ENCODE measurements around the gene PLA2G2A.
"Not testable (repeated sequence)": the region's sequence is repeated elsewhere in the genome, so short reads cannot be mapped to it uniquely, and the experiment has no call there.

The PLA2G2A gene, protein sequence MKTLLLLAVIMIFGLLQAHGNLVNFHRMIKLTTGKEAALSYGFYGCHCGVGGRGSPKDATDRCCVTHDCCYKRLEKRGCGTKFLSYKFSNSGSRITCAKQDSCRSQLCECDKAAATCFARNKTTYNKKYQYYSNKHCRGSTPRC

DNA sequence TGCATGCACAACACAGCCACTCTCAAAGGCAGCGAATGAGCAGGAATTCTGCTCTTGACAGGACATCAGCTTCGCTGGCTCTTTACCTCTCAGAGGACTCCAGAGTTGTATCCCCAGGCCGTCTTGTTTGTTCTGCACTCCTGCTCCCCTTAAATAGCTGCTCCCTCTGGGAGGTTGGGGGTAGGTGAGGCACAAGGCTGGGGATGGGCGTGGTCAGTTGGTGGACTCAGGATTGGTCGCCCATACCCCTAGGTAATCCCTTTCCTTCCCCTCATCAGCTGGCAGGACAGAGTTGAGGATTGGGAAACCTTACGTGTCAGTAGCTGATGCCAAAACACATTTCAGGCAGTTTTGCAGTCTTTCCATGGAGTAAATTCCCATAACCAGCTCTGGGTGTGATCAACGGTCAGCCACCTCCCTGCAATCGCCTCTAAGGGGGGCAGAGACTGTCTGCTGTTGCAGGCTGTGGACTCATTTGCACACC, at the start of gene PLA2G2A:
Gene PLA2G2A (minus strand): TSS at position 125 of the 484 bp plus-strand sequence. CDS start 845 bp downstream, outside the sequence.
- no peak for DNase-seq

DNA sequence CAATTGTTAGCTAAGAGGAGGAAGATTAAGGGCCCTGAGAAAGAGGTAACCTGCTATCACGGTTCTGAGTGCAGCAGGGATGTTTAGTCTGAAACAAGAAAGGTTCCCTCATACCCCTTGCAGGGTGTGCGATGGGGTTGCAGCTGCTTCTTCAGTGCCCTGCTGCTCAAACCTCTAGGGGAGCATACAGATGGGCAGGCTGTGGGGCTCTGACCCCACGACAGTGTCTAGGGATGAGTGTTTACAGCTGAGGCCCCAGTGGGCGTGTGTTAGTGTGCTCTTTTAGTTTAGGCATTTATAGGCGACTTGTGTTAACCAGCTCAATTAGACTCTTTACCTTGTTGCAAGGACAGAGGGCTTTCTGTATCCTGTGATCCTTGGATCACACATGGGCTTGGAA, 49.3 kb upstream of the PLA2G2A start:
- no peak for DNase-seq

DNA sequence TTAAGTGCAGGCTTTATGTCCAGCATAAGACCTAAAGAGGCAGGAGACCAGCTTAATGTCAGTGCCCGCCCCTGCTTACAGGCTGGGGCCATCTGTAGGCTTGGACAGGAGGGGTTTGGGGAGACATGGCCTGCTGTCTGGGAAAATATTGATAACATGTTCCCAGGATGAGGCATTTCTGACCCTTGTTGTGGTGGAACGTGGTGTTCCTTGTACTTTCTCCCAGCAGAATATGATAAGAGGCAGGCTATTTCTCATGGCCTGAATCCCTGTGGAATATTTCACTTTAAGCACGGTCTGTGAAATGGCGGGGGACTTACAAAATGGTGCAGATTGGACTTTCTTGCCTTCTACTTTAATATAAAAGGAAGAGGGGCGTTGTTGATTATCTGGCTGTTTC, 48.7 kb upstream of the PLA2G2A start:
- no peak for DNase-seq

DNA sequence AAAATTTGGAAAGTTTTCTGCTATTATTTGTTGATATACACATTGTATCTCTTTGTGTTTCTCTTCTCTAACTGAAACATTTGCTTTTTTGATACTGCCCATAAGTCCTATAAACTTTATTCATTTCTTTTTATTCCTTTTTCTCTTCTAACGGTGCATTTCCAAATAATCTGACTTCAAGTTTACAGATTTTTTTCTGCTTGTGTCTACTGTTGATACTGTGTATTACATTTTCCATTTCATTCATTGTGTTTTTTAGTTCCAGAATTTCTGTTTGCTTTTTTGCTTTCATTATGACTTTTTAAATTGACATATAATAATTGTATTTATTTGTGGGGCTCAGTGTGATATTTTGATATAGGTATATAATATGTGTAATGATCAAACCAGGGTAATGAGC, 38.3 kb upstream of the PLA2G2A start:
- DNase-seq = no peak

DNA sequence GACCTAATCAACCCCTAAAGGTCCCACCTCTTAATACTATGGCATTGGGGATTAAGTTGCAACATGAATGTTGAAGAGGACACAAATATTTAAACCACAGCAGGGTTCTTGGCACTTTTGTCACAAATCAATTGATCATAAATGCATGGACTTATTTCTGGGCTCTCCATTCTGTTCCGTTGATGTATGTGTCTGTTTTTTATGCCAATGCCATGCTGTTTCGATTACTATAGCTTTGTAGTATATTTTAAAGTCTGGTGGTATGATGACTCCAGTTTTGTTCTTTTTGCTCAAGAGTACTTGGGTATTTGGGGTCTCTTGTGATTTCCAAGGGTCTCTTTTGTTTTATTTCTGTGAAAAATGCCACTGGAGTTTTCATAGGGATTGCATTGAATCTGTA, 34.7 kb upstream of the PLA2G2A start:
- DNase-seq = no peak

DNA sequence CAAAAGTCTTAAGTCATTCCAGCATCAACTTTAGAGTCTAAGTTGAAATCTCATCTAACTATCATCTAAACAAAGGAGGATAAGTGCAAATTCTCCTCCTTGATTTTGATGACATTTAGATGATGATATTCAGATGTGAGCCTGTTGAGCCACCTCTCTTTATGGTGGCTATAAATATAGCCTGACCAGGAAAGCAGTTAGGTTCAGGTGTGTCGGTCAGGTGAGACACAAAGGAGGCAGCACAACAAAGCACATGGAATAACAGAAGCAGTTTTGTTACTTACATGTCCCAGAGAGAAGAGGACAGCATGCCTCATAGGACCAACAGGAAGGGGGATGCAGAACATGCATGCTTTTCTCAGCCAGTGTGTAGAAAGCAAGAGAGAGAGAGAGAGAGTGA, 30.6 kb upstream of the PLA2G2A start:
- no peak for DNase-seq

DNA sequence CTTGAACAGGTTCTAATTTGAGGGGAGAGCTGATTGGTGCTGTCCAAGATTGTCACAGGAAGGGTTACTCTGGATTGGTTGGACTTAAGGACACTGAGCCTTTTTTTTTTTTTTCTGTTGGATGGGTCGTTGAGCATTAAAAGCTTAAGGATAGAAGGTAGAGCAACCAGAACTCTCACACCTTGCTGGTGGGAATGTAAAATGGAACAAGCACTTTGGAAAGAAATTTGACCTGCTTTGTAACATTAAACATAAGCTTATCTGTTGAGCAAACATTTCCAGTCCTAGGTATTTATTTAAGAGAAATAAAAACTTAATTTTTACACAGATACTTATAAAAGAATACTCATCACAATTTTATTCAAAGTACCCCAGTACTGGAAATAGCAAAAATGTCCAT, 29.8 kb upstream of the PLA2G2A start:
- DNase-seq = no peak

DNA sequence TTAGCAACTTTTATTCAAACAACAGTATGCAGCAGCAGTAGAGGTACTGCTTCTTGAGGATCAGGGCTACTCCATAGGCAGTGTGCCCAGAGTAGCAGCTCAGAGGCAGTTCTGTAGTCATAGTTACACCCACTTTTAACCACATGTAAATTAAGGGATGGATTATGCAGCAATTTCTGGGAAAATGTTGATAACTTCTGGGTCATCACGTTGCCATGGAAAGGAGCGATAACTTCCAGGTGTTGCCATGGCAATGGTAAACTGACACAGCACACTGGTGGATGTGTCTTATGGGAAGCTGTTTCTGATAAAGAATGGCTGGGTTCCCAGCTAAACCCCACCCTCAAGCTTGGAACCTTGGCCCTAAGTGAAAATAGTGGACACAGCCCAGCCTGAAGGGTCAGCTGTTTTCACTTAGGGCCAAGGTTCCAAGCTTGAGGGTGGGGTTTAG, 29.0 kb upstream of the PLA2G2A start:
- DNase-seq = no peak

DNA sequence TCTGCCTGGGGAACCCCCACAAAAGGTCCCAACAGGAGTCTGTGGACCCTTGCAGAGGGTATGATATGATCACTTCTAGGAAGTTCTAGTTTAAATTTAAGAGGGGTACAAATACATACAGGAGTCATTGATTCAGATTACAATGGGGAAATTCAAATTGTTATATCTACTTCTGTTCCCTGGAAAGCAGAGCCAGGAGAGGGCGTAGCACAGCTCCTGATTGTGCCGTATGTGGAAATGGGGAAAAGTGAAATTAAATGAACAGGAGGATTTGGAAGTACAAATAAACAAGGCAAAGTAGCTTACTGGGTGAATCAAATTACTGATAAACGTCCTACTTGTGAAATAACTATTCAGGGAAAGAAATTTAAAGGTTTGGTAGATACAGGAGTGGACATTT, 19.4 kb upstream of the PLA2G2A start:
- DNase-seq = not testable (repeated sequence)

DNA sequence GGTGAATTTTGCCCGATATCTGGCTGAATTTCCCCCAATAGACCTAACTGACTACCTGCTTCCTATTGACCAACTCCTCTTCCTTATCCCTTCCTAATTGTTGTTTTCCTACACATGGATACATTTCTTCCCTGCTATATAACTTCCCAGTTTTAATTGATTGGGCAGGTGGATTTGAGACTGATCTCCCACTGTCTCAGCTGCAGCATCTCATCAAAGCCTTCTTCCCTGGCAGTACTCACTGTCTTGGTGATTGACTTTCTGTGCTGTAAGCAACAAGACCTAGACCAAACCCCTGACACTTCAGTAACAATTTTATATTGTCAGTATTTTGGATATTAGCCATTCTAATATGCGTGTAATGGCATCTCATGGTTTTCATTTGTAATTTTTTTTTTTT, 11.3 kb upstream of the PLA2G2A start:
- no peak for DNase-seq

DNA sequence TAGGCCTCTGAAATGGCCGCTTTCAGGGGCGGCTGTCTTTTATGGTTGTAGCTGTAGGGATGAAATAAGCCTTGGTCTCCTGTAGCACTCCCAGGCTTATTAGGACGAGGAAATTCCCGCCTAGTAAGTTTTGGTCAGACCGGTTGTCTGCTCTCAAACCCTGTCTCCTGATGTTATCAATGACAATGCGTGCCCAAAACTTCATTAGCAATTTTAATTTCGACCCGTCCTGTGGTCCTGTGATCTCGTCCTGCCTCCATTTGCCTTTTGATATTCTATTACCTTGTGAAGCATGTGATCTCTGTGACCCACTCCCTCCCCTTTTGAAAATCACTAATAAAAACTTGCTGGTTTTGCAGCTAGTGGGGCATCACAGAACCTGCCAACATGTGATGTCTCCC, 10.8 kb upstream of the PLA2G2A start:
- DNase-seq = not testable (repeated sequence)

DNA sequence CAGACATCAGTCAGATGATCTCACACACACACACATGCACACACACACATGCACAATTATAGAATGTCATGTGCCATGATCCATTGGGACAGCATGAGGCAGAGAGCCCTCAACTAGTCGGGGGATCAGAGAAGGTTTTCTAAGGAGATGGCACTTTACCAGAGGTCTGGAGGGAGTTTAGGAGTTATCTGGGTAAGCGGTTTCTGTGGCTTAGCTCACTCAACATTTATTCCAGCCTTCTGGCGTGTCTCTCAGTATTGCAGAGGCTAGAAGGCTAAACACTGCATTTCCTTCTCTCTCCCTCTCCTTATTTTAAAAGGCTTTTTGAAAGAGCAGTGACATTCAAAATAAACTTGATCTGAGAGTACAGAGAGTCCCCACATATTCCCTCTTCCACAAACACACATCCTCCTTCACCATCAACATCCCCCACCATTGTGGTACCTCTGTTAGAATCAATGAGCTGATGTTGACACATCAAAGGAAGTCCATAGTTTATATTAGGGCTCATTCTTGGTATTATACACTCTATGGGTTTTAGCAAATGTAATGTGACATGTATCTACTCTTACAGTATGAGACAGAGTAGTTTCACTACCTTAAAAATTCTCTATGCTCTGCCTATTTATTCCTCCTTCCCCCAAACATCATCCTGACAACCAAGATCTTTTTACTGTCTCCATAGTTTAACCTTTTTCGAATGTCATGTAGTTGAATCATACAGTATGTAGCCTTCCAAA, 9.0 kb upstream of the PLA2G2A start:
- DNase-seq = no peak

DNA sequence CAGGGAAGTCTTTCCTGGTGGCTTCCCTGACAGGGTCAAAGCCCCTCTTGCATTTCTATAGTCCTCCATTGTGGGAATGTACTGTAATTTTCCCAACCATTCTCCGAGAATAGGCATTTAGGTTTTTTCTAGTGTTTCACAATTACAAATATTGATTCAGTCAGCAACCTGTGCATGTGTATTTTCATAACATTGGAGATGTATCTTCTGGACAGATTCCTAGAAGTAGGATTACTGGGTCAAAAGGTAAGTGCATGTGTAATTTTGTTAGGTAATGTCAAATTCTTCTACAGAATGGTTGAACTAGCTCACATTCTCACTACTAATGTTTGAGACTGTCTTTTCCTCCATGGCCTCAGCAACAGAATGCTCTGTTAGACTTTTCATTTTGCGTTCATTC, 8.3 kb upstream of the PLA2G2A start:
- DNase-seq = no peak

DNA sequence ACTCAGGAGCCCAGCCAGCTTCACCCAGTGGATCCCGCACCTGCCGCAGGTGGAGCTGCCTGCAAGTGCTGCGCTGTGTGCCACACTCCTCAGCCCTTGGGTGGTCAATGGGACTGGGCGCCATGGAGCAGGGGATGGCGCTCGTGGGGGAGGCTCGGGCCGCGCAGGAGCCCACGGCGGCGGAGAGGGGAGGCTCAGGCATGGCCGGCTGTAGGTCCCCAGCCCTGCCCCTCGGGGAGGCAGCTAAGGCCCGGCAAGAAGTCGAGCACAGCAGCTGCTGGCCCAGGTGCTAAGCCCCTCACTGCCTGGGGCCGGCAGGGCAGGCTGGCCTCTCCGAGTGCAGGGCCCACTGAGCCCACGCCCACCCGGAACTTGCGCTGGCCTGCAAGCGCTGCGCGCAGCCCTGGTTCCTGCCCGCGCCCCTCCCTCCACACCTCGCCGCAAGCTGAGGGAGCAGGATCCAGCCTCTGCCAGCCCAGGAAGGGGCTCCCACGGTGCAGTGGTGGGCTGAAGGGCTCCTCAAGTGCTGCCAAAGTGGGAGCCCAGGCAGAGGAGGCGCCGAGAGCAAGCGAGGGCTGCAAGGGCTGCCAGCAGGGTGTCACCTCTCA, 5.1 kb upstream of the PLA2G2A start:
- not testable (repeated sequence) for DNase-seq

DNA sequence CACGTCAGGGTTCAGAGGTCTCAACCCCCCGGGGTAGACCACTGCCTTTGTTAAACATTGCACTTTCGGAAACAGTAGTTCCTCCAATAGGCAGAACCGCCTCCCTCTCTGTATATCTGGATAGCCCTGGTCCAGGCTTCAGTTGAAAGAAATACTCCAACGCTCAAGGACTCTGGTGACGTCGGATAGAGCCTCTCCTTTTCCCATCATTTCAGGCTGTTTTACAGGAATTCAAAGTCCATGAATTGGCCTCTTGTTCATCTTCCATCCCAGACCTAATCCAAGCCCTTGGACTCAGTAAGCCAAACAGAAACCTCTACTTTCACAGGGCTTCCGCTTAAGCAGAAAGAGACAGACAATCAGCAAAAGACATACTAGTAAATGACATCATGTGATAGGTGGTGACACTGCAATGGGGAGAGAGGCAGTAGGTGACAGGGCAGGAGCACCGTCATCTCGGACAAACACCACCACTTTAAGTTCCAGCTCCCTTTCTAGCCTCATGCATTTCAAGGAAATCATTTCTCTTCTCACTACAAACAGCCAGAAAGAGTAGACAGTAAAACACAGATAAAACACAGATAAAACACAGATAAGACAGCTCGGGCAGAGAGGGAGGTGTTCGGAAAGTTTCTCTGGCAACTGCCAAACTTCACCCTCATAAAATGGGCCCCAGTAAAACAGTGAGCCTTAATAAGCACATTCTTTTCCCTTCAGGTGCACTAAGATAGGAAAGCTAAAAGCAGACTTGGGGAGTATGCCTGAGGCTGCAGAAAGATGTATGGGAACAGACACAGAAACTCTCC, 2.3 kb upstream of the PLA2G2A start:
- DNase-seq = no peak

DNA sequence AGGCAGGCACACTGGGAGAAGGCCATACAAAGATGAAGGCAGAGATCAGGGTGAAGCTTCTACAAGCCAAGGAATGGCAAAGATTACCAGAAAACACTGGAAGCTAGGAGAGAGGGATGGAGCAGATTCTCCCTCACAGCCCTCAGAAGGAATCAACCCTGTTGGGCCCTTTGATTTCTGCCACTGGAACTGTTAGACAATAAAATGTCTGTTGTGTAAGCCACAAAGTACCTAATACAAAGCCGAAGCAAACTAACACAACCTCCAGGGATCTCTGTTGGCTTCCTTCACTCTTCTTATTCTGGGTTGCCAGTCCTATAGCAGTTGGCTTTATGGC, 1.7 kb upstream of the PLA2G2A start:
- no peak for DNase-seq

DNA sequence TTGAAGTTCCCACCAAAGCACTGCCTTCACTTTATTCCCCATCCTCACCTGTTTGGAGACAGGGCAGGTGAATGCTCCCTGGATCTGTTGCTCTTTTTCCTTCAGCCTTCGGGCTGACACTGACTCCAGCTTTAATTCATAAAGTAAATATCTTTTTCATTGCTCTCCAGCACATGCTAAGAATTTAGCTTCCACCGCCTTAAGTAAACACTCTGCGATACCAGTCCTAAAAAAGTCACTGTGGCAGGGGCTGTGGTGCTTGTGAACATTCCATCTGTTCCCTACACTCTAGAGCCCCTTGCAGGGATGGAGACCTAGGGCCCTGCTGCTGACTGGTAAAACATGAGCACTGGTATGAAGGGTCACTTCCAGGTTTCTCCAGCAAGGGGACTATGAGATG, 896 bp upstream of the PLA2G2A start:
- DNase-seq = no peak

DNA sequence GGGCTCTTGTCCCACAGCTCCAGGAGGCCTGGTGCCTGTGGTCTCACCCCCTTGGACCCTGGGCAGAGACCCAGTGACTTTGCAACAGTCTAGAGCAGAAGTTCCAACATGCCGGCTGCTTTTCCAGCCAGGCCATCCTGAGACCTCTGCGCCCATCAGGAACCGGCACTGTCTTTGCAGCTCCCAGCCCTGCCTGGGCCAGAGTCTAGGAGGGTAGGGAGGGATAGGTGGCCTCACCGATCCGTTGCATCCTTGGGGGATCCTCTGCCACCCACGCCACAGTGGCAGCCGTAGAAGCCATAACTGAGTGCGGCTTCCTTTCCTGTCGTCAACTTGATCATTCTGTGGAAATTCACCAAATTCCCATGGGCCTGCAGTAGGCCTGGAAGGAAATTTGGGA, 1.3 kb downstream of the PLA2G2A start:
- no peak for DNase-seq

DNA sequence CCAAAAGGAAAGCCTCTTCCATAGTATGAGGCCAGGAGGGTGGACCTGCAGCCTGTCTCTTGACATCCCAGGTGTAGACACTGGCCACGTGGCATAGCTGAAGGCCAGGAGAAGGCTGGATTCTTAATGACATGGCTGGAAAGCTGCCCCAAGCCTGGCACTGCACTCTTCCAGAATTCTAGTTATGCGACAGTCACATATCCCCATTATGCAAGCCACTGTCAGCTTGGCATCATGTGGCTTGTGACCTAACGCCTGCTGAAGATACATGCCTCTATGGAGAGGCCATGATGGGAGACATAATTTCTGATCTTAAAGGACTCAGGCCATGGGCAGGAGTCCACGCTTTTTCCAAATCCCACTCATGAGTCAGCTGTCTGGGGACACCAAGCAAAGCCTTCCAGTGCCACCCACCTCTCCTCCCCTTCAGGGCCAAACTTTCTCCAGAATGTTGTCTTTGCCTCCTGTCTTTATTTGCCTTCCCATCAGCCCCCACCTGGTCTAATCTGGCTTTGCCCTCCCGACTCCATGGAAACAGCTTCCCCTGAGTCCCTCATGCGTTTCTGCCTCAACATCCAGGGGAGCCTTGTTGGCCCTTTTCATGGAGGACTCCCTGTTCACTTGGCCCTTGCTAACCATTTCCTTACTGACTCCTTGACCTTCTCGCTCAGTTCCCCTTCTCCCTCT, 3.0 kb downstream of the PLA2G2A start:
- no peak for DNase-seq

DNA sequence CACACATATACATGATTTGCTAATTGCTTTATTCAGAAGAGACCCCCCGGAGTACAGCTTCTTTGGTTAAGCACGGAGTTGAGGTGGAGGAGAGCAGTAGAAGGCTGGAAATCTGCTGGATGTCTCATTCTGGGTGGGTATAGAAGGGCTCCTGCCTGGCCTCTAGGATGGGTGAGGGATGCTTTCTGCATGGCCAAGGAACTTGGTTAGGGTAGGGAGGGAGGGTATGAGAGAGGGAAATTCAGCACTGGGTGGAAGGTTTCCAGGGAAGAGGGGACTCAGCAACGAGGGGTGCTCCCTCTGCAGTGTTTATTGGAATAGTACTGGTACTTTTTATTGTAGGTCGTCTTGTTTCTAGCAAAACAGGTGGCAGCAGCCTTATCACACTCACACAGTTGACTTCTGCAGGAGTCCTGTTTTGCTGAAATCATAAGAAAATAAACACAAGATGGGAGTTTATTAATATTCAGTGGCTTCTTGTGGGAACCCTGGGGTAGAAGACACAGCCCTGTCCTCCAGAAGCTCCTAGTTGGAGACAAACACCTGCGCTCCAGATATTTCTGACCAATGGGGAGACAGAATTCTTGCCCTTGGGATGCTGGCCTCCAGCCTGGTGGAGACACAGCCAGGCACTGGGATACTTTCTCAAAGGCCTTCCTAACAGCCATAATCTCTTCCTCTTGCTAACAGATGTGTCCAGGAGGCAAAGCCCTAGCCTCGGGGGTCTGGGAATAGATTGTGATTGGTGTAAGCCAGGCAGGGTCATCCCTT, 3.8 kb downstream of the PLA2G2A start:
- no peak for DNase-seq

DNA sequence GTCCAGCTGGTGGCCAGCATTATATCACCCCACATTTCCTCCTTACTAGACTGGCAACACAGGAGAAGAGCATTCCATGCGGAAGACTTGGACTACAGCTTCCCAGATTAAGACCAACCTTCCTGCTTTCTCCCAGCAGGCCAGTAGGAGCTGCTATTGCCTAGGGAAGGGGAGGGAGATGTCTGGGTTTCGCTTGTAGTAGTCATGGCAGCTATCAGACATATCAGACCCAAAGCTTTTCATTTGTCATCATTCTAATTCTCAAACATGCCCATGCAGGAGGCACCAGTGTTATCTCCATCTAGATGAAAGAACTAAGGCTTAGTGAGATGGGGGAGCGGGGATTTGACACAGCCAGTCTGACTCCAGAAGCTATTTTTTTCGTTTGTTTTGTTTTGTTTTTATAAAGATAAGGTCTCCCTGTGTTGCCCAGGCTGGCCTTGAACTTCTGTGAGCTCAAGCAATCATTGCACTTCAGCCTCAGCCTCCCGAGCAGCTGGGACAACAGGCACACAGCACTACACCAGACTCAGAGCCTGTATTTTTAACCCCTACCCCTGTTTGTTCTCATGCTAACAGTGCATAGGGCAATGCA, 4.5 kb downstream of the PLA2G2A start:
- DNase-seq = no peak

DNA sequence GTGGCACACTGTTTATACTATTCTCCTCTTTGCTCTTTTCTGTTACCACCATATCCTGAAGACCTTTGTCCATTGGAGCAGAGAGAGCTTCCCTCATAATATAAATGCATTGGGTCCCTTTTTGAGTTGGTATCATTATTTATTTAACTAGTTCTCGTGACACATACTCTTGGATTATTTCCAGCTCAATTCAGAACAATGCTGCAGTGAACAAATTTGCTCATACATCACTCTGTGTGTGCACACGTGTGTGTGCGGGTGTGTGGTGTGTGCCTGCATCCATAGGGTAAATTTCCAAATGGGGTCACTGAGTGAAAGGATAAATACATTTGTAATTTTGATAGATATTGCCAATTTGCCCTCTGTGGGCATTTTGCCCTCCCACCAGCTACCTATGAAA, 5.8 kb downstream of the PLA2G2A start:
- no peak for DNase-seq

Data from NK-92 treated with Interleukin-12 subunit alpha and Interleukin-12 subunit beta, amount 100 ng/mL, for 24 hours (cell line).